ENCODE data around the gene CIAO2B.

CIAO2B gene

GRCh38 chr16:66918355-66918754 is 15.8 kb downstream of the CIAO2B start:
- Histone ChIP-seq H3K4me1 (ENCODE audit: control insufficient read depth, insufficient read depth, low read length, poor library complexity, severe bottlenecking) (peaks cover 4% of the 10 kb centered on the region), H3K36me3 (ENCODE audit: control insufficient read depth, insufficient read depth, low read length) (no peaks in the 10 kb centered on the region), H3K4me3 (ENCODE audit: extremely low read depth, insufficient read depth, low read length, poor library complexity, severe bottlenecking) (no peak overlapping the region), H3K27ac (ENCODE audit: low read depth, low read length, severe bottlenecking) (no peak overlapping the region), H3K9me3 (ENCODE audit: control insufficient read depth, low read length) (no peaks in the 10 kb centered on the region)
- 84 to 92% methylated on average over 4 to 5 of the region's 6 CpGs for WGBS, 2 experiments (ENCODE audit: insufficient coverage in 2 of 2)

GRCh38 chr16:66917741-66918140 is 16.5 kb downstream of the CIAO2B start:
- no peaks in the 10 kb centered on the region for H3K36me3 ChIP-seq (ENCODE audit: control insufficient read depth, insufficient read depth, low read length)
- peaks cover 4% of the 10 kb centered on the region for H3K4me1 ChIP-seq (ENCODE audit: control insufficient read depth, insufficient read depth, low read length, poor library complexity, severe bottlenecking)
- 85 to 96% methylated on average over 3 to 7 of the region's 9 CpGs for WGBS, 2 experiments (ENCODE audit: insufficient coverage in 2 of 2)
- H3K27ac ChIP-seq (ENCODE audit: low read depth, low read length, severe bottlenecking) = no peak overlapping the region
- no peak overlapping the region for H3K4me3 ChIP-seq (ENCODE audit: extremely low read depth, insufficient read depth, low read length, poor library complexity, severe bottlenecking)
- H3K9me3 ChIP-seq (ENCODE audit: control insufficient read depth, low read length) = no peaks in the 10 kb centered on the region

- Histone ChIP-seq H3K4me3 (ENCODE audit: extremely low read depth, insufficient read depth, low read length, poor library complexity, severe bottlenecking) (no peak overlapping the region), H3K27ac (ENCODE audit: low read depth, low read length, severe bottlenecking) (no peak overlapping the region), H3K9me3 (ENCODE audit: control insufficient read depth, low read length) (no peaks in the 10 kb centered on the region), H3K4me1 (ENCODE audit: control insufficient read depth, insufficient read depth, low read length, poor library complexity, severe bottlenecking) (peaks cover 4% of the 10 kb centered on the region), H3K36me3 (ENCODE audit: control insufficient read depth, insufficient read depth, low read length) (no peaks in the 10 kb centered on the region)
- WGBS, 2 experiments (ENCODE audit: insufficient coverage in 2 of 2) = 86 to 88% methylated on average over 6 of the region's 6 CpGs
Observed at GRCh38 chr16:66916518-66916917, 17.7 kb downstream of the CIAO2B start.

- WGBS, 2 experiments (ENCODE audit: insufficient coverage in 2 of 2) = 80% methylated on average over 3 of the region's 7 CpGs; no CpG with 5 or more reads in 1 of the 2 experiments
- H3K4me1 ChIP-seq (ENCODE audit: control insufficient read depth, insufficient read depth, low read length, poor library complexity, severe bottlenecking) = peaks cover 3% of the 10 kb centered on the region
- no peak overlapping the region for H3K27ac ChIP-seq (ENCODE audit: low read depth, low read length, severe bottlenecking)
- H3K4me3 ChIP-seq (ENCODE audit: extremely low read depth, insufficient read depth, low read length, poor library complexity, severe bottlenecking) = no peak overlapping the region
- H3K36me3 ChIP-seq (ENCODE audit: control insufficient read depth, insufficient read depth, low read length) = no peaks in the 10 kb centered on the region
- no peaks in the 10 kb centered on the region for H3K9me3 ChIP-seq (ENCODE audit: control insufficient read depth, low read length)
Observed at GRCh38 chr16:66915041-66915440, 19.2 kb downstream of the CIAO2B start.

GRCh38 chr16:66914541-66914940 is 19.7 kb downstream of the CIAO2B start:
- WGBS, 2 experiments (ENCODE audit: insufficient coverage in 2 of 2) = 90 to 95% methylated on average over 4 to 6 of the region's 7 CpGs
- H3K9me3 ChIP-seq (ENCODE audit: control insufficient read depth, low read length) = no peaks in the 10 kb centered on the region
- H3K4me3 ChIP-seq (ENCODE audit: extremely low read depth, insufficient read depth, low read length, poor library complexity, severe bottlenecking) = no peak overlapping the region
- H3K27ac ChIP-seq (ENCODE audit: low read depth, low read length, severe bottlenecking) = no peak overlapping the region
- H3K4me1 ChIP-seq (ENCODE audit: control insufficient read depth, insufficient read depth, low read length, poor library complexity, severe bottlenecking) = no peaks in the 10 kb centered on the region
- H3K36me3 ChIP-seq (ENCODE audit: control insufficient read depth, insufficient read depth, low read length) = no peaks in the 10 kb centered on the region

- Histone ChIP-seq H3K27ac (ENCODE audit: low read depth, low read length, severe bottlenecking) (no peak overlapping the region), H3K4me3 (ENCODE audit: extremely low read depth, insufficient read depth, low read length, poor library complexity, severe bottlenecking) (no peak overlapping the region), H3K4me1 (ENCODE audit: control insufficient read depth, insufficient read depth, low read length, poor library complexity, severe bottlenecking) (no peaks in the 10 kb centered on the region), H3K9me3 (ENCODE audit: control insufficient read depth, low read length) (no peaks in the 10 kb centered on the region), H3K36me3 (ENCODE audit: control insufficient read depth, insufficient read depth, low read length) (no peaks in the 10 kb centered on the region)
- WGBS, 2 experiments (ENCODE audit: insufficient coverage in 2 of 2) = 70 to 80% methylated on average over 3 to 4 of the region's 4 CpGs
Observed at GRCh38 chr16:66913711-66914110, 20.5 kb downstream of the CIAO2B start.

- 40 to 41% methylated on average over 5 to 10 of the region's 10 CpGs for WGBS, 2 experiments (ENCODE audit: insufficient coverage in 2 of 2)
Observed at GRCh38 chr16:66913081-66913480, 21.1 kb downstream of the CIAO2B start.

GRCh38 chr16:66911801-66912200 is 22.4 kb downstream of the CIAO2B start:
- Histone ChIP-seq H3K27ac (ENCODE audit: low read depth, low read length, severe bottlenecking) (no peak overlapping the region), H3K9me3 (ENCODE audit: control insufficient read depth, low read length) (no peaks in the 10 kb centered on the region), H3K36me3 (ENCODE audit: control insufficient read depth, insufficient read depth, low read length) (no peaks in the 10 kb centered on the region), H3K4me1 (ENCODE audit: control insufficient read depth, insufficient read depth, low read length, poor library complexity, severe bottlenecking) (no peaks in the 10 kb centered on the region), H3K4me3 (ENCODE audit: extremely low read depth, insufficient read depth, low read length, poor library complexity, severe bottlenecking) (no peak overlapping the region)
- 93 to 96% methylated on average over 8 of the region's 8 CpGs for WGBS, 2 experiments (ENCODE audit: insufficient coverage in 2 of 2)

More at GRCh38 chr16:66913081-66913480, 21.1 kb downstream of the CIAO2B start:
- H3K4me1 ChIP-seq (ENCODE audit: control insufficient read depth, insufficient read depth, low read length, poor library complexity, severe bottlenecking) = no peaks in the 10 kb centered on the region
- no peaks in the 10 kb centered on the region for H3K9me3 ChIP-seq (ENCODE audit: control insufficient read depth, low read length)
- no peaks in the 10 kb centered on the region for H3K36me3 ChIP-seq (ENCODE audit: control insufficient read depth, insufficient read depth, low read length)
- H3K27ac ChIP-seq (ENCODE audit: low read depth, low read length, severe bottlenecking) = no peak overlapping the region
- no peak overlapping the region for H3K4me3 ChIP-seq (ENCODE audit: extremely low read depth, insufficient read depth, low read length, poor library complexity, severe bottlenecking)

- Histone ChIP-seq H3K9me3 (ENCODE audit: control insufficient read depth, low read length) (no peaks in the 10 kb centered on the region), H3K4me1 (ENCODE audit: control insufficient read depth, insufficient read depth, low read length, poor library complexity, severe bottlenecking) (no peaks in the 10 kb centered on the region), H3K36me3 (ENCODE audit: control insufficient read depth, insufficient read depth, low read length) (no peaks in the 10 kb centered on the region), H3K27ac (ENCODE audit: low read depth, low read length, severe bottlenecking) (no peak overlapping the region), H3K4me3 (ENCODE audit: extremely low read depth, insufficient read depth, low read length, poor library complexity, severe bottlenecking) (no peak overlapping the region)
- 70 to 85% methylated on average over 3 to 5 of the region's 5 CpGs for WGBS, 2 experiments (ENCODE audit: insufficient coverage in 2 of 2)
Observed at GRCh38 chr16:66911112-66911511, 23.1 kb downstream of the CIAO2B start.

GRCh38 chr16:66910175-66910940 is 23.8 kb downstream of the CIAO2B start:
- Histone ChIP-seq H3K4me3 (ENCODE audit: extremely low read depth, insufficient read depth, low read length, poor library complexity, severe bottlenecking) (no peak overlapping the region), H3K9me3 (ENCODE audit: control insufficient read depth, low read length) (no peaks in the 10 kb centered on the region), H3K4me1 (ENCODE audit: control insufficient read depth, insufficient read depth, low read length, poor library complexity, severe bottlenecking) (peaks cover 7% of the 10 kb centered on the region), H3K27ac (ENCODE audit: low read depth, low read length, severe bottlenecking) (no peak overlapping the region), H3K36me3 (ENCODE audit: control insufficient read depth, insufficient read depth, low read length) (no peaks in the 10 kb centered on the region)
- 81 to 89% methylated on average over 10 to 12 of the region's 14 CpGs for WGBS, 2 experiments (ENCODE audit: insufficient coverage in 2 of 2)

GRCh38 chr16:66908762-66909559 is 25.2 kb downstream of the CIAO2B start:
- 81 to 93% methylated on average over 9 to 13 of the region's 14 CpGs for WGBS, 2 experiments (ENCODE audit: insufficient coverage in 2 of 2)
- H3K27ac ChIP-seq (ENCODE audit: low read depth, low read length, severe bottlenecking) = no peak overlapping the region

More at GRCh38 chr16:66908762-66909559, 25.2 kb downstream of the CIAO2B start:
- no peaks in the 10 kb centered on the region for H3K36me3 ChIP-seq (ENCODE audit: control insufficient read depth, insufficient read depth, low read length)
- no peak overlapping the region for H3K4me3 ChIP-seq (ENCODE audit: extremely low read depth, insufficient read depth, low read length, poor library complexity, severe bottlenecking)
- H3K9me3 ChIP-seq (ENCODE audit: control insufficient read depth, low read length) = no peaks in the 10 kb centered on the region
- peaks cover 20% of the 10 kb centered on the region for H3K4me1 ChIP-seq (ENCODE audit: control insufficient read depth, insufficient read depth, low read length, poor library complexity, severe bottlenecking)

Data from mesodermal cell (in vitro differentiated cells).